Stimulated activated CD4-positive, alpha-beta T cell treated with anti-CD3 and anti-CD28 coated beads, Interleukin-12 subunit alpha, Interleukin-12 subunit beta, amount 100 ng/mL, for 4 hours (primary cell): Measurements from ENCODE around the gene ATP2B3.

ENCODE experiments used
- DNase-seq: peaks from one replicate; pipeline ENCODE4 v3.0.0-alpha.2; 2020

The ATP2B3 gene

GRCh38 chrX:153539171-153539978, 21.9 kb downstream of the ATP2B3 start:
- peak; percentile 55 for DNase-seq

GRCh38 chrX:153539979-153540358, 22.5 kb downstream of the ATP2B3 start:
- no peak for DNase-seq

DNA sequence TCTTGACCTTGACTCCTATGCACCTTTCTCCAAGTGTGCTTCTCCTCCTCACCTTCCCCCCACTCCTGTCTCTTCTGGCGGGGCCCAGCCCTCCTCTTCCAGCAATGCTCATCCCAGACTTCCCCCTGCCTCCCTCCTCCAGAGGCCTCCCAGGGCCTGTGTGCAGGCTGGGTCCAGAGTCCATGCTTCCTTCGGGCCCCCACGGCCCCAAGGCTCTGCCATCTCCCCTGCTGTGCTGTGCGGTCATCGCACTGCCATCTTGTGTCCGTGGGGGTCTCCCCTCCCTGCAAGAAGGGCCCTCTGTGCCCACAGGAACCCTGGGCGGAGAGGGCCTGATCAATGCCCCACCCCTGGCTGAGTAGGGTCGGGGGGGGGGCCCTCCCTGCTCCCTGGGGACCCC, 27.3 kb downstream of the ATP2B3 start:
- no peak for DNase-seq

DNA sequence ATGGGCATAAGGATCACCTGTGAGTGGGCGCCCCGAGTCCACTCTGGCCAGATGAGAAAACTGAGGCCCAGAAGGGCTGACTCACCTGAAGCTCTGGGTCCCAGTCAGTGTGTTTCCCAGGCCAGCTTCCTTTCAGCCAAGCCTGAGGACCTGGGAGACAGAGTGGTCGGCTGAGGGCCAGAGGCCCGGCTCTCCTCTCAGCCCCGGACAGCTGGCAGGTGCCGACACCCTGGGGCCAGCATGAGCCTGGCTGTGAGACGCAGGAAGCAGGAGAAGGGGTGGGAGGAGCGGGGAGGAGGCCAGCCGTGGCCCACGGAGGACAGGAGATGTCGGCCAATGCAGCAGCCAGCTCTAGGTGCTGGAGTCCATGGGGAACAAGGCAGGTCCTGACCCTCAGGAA, 28.9 kb downstream of the ATP2B3 start:
- no peak for DNase-seq

GRCh38 chrX:153547195-153547594, 29.8 kb downstream of the ATP2B3 start:
- no peak for DNase-seq

DNA sequence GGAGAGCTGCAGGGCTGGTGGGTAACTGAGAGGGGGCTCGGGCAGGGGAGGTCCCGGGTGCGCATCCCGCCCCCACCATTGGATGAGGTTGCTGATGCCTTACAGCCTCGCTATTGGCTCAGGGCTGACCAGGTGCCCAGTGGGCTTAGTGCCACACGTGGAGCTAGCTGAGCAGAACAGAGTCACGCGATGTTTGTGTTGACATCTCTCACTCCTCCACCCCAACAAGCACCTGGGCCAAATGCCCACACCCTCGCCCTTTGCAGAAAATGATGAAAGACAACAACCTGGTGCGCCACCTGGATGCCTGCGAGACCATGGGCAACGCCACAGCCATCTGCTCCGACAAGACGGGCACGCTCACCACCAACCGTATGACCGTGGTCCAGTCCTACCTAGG, 31.8 kb downstream of the ATP2B3 start:
- DNase-seq, result no peak

DNA sequence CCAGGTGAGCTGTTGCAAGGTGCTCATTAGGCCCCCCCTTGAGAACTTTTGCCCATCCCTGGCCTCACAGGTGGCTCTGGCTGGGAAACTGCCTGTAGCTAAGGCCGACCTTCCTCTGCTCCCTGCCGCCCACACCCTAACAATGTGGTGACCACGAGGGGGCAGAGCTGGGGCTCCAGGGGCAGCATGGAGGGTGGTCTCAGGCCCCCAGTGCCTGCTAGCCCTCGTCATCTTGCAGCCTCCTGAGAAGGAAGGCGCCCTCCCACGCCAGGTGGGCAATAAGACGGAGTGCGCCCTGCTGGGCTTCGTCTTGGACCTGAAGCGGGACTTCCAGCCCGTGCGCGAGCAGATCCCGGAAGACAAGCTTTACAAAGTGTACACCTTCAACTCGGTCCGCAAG, 32.4 kb downstream of the ATP2B3 start:
- no peak for DNase-seq

GRCh38 chrX:153551135-153551534, 33.7 kb downstream of the ATP2B3 start:
- DNase-seq, result no peak

DNA sequence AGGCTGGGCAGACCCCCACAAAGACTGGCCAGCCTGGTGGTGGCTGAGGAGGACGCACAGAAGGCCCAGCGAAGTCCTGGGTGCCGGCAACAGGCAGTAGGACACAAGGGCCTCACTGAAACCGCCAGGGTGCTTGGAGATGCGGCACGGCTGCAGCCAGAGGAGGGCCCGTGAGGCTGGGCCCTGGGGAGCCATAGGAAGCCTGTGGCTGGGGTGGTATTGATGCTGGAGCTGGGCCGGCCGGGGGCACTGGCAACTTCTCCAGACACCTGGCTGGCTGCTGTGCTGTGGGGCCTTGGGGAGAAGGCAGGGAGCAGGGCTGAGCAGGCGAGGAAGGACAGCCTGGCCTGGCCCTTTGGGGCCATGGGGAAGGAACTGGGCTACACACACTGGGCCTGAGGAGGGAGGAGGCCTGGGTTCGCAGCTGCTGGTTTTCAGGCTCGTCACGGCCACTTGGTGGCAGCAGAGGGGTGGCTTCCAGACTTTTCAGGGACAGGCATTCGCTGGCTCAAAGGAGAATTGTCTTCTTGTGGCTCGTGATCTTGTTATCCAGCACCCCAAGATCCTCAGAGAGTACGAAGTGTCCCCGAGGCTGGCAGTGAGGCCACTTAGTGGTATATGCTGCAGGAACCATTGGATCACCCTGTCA, 37.2 kb downstream of the ATP2B3 start:
- DNase-seq, result peak; percentile 52

DNA sequence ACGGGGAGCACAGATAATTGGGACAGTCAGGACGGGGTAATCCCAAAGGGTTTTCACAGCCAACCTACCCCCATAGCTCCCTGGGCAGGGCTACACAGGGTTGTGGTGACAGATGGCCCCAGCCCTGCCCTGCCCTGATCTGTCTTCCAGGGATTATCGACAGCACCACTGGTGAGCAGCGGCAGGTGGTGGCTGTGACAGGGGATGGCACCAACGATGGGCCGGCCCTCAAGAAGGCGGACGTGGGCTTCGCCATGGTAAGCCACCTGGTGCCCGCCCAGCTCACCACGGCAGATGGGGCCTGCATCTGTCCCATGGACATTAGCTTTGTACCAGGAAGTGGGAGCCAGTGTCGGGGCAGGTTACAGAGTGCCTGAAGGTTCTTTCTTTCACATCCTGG, 39.3 kb downstream of the ATP2B3 start:
- no peak for DNase-seq

DNA sequence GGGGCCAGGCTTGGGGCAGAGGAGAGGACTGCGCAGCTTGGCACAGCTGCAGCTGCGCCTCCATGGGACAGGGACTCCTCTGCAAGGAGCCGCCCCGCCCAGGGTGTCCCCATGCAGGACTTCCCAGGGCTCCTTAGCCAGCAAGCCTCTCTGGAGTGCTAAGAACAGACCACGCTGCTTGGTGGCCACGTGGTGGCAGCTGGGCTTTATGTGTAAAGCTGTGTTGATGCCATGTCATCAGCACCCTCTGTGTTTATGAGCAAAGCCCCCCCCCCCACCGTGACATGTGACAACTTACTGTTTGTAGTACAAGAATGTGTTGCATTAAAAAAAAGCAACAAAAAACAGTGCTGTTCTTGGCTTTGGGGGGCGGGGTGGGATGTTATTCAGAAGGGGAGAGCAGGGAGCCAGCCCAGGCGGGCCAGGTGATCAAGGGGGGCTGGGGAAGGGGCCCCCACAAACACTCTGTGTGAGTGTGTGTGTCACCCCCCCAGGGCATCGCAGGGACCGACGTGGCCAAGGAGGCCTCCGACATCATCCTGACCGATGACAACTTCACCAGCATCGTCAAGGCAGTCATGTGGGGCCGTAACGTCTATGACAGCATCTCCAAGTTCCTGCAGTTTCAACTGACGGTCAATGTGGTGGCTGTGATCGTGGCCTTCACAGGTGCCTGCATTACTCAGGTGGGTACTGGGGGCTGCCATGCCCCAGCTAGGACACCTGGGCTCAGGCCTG, 40.3 kb downstream of the ATP2B3 start:
- DNase-seq, result no peak

GRCh38 chrX:153560000-153560399, 42.6 kb downstream of the ATP2B3 start:
- DNase-seq, result no peak

- no peak for DNase-seq
Measured at GRCh38 chrX:153560466-153560865, 43.0 kb downstream of the ATP2B3 start.

DNA sequence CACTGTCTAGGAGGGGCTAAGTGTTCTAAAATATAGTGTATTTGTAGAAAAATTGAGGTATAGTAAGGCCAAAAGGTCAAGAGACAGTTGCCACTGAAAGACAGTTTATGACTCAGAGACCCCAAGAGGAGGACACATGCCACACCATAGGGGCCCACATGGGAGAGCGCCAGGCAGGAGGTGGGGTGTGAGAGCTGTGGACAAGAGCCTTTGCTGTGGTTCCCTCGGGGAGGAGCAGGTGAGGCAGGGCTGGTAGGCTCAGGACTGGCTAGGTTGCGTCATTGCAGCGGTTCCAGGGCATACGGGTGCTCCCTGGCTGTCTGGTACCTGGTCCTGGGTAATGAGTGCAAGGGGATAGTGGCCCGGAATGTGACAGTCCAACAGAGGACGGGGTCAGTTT, 43.9 kb downstream of the ATP2B3 start:
- no peak for DNase-seq

DNA sequence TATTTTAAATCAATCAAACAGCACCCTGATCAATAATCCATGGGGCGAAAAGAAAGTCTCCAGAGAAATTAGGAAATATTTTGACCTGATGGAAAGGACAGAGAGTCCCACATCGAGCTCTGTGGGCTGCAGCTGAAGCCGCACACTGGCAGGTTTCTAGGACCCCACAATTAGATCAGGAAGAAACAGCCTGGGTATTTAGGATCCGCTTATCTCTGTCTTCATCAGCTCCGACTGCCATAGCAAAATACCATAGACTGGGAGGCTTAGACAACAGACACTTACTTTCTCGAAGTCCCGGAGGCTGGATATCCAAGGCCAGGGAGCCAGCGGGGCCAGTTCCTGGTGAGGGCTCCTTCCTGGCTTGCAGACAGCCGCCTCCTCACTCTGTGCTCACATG, 45.1 kb downstream of the ATP2B3 start:
- no peak for DNase-seq

DNA sequence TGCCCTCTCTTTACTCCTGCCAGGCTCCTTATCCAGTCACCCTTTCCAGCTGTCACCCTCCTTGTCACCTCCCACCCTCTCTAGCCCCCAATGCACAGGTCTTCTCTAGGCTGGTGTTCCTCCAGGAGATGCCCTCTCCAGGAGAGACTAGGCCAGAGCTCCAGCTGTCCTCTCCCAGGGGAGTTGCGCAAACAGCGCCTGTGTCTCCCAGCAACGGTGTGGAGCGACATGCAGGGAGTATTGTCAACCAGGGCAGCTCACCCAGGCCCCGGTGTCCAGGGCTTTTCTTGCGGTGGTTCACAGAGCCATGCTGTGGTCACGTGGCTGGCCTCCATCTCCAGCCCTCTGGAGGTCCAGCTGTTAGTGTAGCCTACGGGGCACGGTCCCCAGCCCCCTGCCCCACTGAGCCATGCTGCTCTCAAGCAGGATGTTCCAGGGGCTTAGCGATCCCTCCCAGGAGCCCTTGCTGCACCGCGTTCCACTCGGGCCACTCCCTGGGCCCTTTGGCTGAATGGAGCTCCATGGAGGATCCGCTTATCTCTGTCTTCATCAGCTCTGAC, 46.7 kb downstream of the ATP2B3 start:
- no peak for DNase-seq

GRCh38 chrX:153565996-153566580, 48.6 kb downstream of the ATP2B3 start:
- DNase-seq, result no peak

DNA sequence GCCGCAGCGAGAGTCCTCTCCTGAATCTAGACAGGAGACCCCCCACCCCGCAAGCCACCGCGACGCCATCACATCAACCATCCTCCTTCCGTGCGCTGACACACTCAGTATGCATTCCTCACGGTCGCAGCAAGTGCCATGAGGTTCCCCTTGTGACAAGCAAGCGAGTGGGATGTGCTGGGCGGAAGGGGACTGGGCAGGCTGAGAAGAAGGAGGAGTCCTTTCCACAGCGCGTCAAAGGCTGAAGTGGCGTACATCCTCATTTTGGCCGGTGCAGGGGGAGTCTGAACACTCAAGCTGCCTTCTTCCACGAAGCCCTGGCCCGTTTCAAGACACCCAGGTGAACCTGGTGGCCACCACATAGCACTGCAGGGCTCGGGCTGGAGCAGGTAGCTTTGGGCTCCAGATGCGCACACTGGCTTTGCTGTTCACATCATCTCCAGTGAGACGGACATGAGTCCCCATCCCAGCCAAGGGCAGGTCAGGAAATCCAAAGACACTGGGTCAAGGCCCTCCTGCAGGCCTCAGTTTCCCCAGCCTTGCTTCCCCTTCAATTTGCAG, 51.1 kb downstream of the ATP2B3 start:
- DNase-seq, result no peak

DNA sequence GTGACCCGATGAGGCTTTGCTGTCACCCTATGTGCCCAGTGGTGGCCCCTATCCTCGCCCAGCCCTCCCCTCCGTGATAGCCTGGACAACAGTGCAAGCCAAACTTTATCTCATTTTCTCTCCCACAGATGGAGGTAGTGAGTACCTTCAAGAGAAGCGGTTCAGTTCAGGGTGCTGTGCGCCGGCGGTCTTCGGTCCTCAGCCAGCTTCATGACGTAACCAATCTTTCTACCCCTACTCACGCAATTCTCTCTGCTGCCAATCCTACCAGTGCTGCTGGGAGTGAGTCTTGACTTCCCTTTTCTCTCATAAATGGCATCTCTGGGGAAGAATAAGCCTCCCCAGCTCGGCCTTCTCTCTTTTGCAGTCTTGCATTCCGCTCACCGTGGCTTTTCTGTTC, 52.0 kb downstream of the ATP2B3 start:
- no peak for DNase-seq

DNA sequence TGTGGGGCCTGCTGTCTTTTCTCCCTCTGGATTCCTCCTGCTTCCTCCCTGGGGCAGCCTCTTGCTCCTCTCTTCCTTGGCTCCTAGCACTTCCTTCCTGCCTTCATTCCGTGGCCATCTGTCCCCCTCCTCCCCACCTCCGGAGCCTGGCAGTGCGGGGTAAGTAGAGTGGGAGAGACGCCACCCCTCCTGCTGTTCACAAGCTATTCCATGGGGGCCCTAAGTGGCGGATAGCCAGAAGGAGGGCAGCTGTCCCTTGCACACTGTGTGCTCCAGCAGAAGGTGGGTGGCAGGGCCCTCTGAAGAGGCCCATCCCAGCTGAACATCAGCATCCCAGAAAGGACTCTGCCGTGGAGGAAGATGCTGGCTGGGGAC, 54.1 kb downstream of the ATP2B3 start:
- no peak for DNase-seq

DNA sequence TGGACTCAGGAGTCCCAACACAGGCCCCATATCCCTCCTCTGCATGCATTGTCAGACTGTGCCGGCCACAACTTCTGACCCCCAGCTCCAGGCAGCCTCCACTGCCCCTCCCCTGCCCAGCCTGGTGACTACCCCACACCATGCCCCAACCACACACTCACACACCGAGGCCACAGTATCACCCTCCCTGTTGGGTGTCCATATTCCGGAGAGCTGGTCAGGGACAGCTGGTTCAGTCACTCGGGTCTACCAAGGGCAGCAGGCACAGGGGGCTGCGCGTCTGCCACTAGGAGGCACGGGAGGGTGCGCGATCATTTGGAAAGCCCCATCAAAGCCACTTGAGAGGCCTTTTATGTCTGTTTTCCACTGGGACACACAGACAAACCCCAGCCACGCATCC, 55.2 kb downstream of the ATP2B3 start:
- DNase-seq, result no peak

GRCh38 chrX:153573984-153574383, 56.5 kb downstream of the ATP2B3 start:
- DNase-seq, result no peak

DNA sequence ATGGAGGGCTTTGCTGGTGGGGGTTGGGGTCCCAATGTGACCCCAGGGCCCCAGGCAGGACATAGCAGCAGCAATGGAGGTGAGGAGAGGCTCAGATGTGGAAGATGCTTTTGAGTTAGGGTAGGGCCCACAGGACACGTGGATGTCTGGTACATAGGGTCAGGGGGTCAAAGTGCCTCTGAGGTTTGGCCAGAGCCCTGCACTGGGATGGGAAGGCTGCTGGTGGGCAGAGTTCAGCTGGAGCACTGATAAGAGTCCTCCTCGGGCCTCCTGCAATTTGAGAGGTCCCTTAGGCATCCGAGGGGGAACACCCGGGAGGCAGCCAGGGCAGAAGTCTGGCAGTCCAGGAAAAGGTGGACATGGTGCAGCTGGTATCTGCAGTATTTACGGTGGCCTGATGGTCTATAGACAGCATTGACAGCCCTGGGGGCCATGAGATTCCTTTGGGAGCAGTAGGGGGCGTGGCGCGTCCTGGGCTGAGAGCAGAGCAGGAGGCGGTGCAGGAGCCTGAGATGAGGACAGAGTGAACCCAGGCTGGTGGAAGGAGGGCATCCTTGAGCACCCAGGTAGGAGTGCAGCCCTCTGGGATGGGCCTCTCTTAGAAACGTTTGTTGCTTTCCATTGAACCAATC, 58.9 kb downstream of the ATP2B3 start:
- no peak for DNase-seq
